A375 (cell line): ENCODE data around the gene CDHR1. TPM values are rescaled to one million over a fixed set of nuclear protein-coding genes. Genes with fewer than 3 reads are reported as not detected.

Source experiments
- total RNA-seq: library from RNA; depleted of rRNA; stranded (reverse); fragments of >200 nt; shearing (Covaris generic); gene quantifications from 2 replicates; pipeline ENCODE4 v1.2.3, GENCODE V29; 2014; rRNA removed

Gene CDHR1
- 0.30 and 0.50 TPM in 2 replicates for total RNA-seq

DNA sequence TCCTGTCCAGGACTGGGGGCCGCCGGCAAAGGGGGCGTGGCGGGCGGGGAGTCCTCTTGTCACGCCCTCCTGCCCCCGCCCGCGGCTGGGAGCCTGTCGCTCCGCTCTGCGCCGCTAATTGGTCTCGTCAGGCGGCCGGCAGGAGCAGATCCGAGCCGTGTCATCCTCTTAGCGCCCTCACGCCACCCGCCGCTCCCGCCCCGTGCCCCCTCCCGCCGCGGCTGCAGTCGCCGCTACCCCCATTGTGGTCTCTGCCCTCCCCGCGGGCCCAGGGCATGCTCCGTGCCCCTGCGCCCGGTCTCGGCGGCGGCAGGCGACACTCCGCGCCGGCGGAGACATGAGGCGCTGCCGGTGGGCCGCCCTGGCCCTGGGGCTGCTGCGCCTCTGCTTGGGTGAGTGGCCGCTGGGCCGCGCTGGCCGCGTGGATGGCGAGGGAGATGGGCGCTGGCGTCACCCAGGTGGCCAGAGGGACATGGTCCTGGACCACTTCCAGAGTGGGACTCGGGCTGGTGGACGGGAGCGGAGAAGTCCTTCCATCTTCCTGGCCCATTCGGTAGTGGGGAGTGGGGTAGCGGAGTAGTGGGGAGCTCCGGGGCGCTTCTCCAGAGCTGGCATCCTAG, at the start of gene CDHR1:
Gene CDHR1, plus strand, starts transcription at position 114 of the 620 bp plus-strand sequence. Its CDS starts 224 bp downstream, at position 338.

DNA sequence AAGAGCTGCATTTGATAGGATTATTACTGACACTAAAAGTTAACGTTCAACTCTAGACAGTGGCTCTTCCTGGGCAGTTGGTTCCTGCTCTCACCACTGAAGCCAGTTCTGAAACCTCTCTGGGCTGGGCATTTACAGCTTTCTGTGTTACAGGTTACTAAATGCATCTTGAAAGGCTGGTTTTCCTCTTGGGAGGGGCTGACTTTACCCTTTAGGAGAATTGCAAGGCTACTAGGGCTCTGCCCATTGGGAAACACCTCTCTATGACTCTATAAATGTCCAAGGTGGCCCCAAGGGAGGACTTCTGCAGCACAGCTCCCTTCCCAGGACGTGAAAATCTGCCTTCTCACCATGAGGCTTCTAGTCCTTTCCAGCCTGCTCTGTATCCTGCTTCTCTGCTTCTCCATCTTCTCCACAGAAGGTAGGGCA, 20.8 kb upstream of the CDHR1 start, which contains the start of gene GPR15LG:
Gene GPR15LG, plus strand, starts transcription at position 301 of the 429 bp plus-strand sequence. Its CDS starts 51 bp downstream, at position 352.

GRCh38 chr10:84225427-84226173, 31.3 kb downstream of the CDHR1 start, which contains the start of gene LRIT2:
TSS of gene LRIT2 (minus strand) at chr10:84225544. CDS start at chr10:84225520, 24 bp downstream.

GRCh38 chr10:84241185-84241790, 47.0 kb downstream of the CDHR1 start, which contains the start of gene LRIT1:
TSS of gene LRIT1 (minus strand) at chr10:84241546. CDS start at chr10:84241439, 107 bp downstream.

DNA sequence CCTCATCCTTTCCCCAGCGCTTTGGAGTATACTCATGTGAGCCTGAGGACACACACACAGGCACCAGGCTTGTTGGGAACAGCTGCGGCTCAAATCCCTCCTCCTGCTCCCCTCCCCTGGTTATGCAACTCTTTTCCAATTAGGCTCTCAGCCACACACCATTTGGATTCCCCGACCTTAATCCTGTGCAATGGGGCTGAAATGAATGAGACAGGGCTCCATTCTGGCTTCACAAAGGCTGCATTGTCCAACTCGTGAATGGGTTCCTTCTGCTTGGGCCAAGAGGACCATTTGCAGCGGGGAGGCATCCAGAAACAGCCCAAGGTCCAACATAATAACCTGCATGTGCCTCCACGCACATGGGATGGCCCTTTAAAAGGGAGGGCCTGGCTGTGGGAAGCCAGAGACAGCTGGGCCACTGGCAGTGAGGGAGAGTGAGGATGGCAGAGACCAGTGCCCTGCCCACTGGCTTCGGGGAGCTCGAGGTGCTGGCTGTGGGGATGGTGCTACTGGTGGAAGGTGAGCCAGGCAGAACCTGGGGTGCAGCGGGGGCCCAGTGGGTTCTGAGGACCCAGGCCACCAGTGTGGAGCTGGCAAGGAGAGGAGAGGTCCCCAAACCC, 50.4 kb downstream of the CDHR1 start, which contains the start of gene RGR:
Gene RGR, plus strand, starts transcription at position 403 of the 620 bp plus-strand sequence. Its CDS starts 38 bp downstream, at position 441.

Other genes with a start within 250 kb of the CDHR1 start
- gene GHITM, start 55.0 kb upstream of the CDHR1 start, total RNA-seq: 258 and 276 TPM in 2 replicates
- not detected in 2 replicates for gene GPR15LG, start 20.7 kb upstream of the CDHR1 start, total RNA-seq
- not detected in 2 replicates for gene LRIT2, start 31.0 kb downstream of the CDHR1 start, total RNA-seq
- gene LRIT1, start 47.0 kb downstream of the CDHR1 start, total RNA-seq: not detected in 2 replicates
- 0.79 and 0.85 TPM in 2 replicates for gene RGR, start 50.5 kb downstream of the CDHR1 start, total RNA-seq
- 12.1 and 23.1 TPM in 2 replicates for gene CCSER2, start 134.1 kb downstream of the CDHR1 start, total RNA-seq